KMS-11 (cell line): ENCODE results near the gene DBH.

Experiments used
- H2AFZ ChIP-seq: fragments of 200-600 bp; sonication (generic); 2 replicates; pipeline ENCODE4 v1.6.1; 2016; ENCODE audit warnings: antibody characterized with exemption, mixed run types, low read depth
- H3K27ac ChIP-seq: fragments of 200-600 bp; sonication (generic); 2 replicates; pipeline ENCODE4 v1.6.1; 2016; ENCODE audit warnings: mild to moderate bottlenecking, mixed run types
- H3K27me3 ChIP-seq: fragments of 200-600 bp; sonication (generic); 2 replicates; pipeline ENCODE4 v1.6.1; 2017; ENCODE audit warnings: mild to moderate bottlenecking, low read depth, mixed run types, moderate library complexity; ENCODE audit not compliant: insufficient read depth
- H3K36me3 ChIP-seq: fragments of 200-600 bp; sonication (generic); 2 replicates; pipeline ENCODE4 v1.6.1; 2017; ENCODE audit warnings: mild to moderate bottlenecking, mixed run types; ENCODE audit not compliant: insufficient read depth
- H3K4me1 ChIP-seq: fragments of 200-600 bp; sonication (generic); 2 replicates; pipeline ENCODE4 v1.6.1; 2016; ENCODE audit warnings: mild to moderate bottlenecking, low read depth, mixed run types; ENCODE audit not compliant: poor library complexity, severe bottlenecking
- H3K4me2 ChIP-seq: fragments of 200-600 bp; sonication (generic); 2 replicates; pipeline ENCODE4 v1.7.0; 2016; ENCODE audit warnings: mild to moderate bottlenecking, mixed run types
- H3K4me3 ChIP-seq: fragments of 200-600 bp; sonication (generic); IDR thresholded peaks from 2 replicates; pipeline ENCODE4 v1.6.1; 2017; ENCODE audit warnings: low read depth, low read length, mixed read lengths; ENCODE audit not compliant: insufficient read depth
- H3K79me2 ChIP-seq: fragments of 200-600 bp; sonication (generic); 2 replicates; pipeline ENCODE4 v1.6.1; 2016; ENCODE audit warnings: low read depth, mixed run types; ENCODE audit not compliant: insufficient read depth
- H3K9ac ChIP-seq: fragments of 200-600 bp; sonication (generic); 2 replicates; pipeline ENCODE4 v1.6.1; 2016; ENCODE audit warnings: mild to moderate bottlenecking, mixed run types
- H4K20me1 ChIP-seq: fragments of 200-600 bp; sonication (generic); 2 replicates; pipeline ENCODE4 v1.6.1; 2016; ENCODE audit warnings: mild to moderate bottlenecking, mixed run types; ENCODE audit not compliant: insufficient read depth
- TF ChIP-seq, protein P1 (sequence below): fragments of 200-600 bp; sonication (generic); conservative IDR thresholded peaks from 2 replicates; pipeline ENCODE4 v1.6.1; 2017; ENCODE audit warnings: low read depth, mild to moderate bottlenecking, antibody characterized with exemption, low read length, moderate library complexity, mixed read lengths

The DBH gene

DNA sequence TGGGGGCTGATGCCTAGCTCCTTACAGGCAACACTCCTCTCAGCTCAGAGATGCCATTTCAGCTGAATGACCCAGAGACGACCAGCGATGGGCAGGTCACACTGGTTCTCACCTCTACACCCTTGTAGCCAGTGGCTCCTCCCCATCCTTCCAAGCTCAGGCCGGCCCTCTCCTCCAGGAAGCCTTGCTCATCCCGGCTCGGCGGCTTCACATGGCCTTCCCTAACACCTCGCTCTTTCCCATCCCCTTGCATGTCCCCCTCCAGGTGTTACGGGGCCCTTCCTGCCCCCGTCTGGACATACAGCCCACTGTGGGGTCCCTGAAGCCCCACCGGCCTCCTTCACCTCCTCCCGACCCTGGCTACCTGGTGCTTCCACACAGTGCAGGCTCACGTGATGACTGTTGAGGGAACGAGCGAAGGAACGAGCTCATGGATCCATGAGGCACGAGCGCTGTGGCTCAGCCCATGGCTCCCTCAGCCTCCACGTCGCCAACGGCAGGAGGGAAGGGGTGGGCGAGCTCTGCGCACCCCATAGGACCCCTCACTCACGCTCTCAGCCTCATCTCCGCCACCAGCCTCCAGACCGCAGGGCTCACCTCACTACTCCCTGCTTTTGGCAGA, 56.3 kb downstream of the DBH start:
- Histone ChIP-seq H3K27ac (no peak overlapping the region), H3K9ac (no peak overlapping the region), H3K4me2 (no peak overlapping the region), H3K36me3 (no peaks in the 10 kb centered on the region), H3K27me3 (peaks cover 54% of the 10 kb centered on the region; the same call in 1 of the 2 replicates), H3K4me1 (no peaks in the 10 kb centered on the region), H3K79me2 (no peaks in the 10 kb centered on the region), H3K4me3 (no peak overlapping the region), H2AFZ (no peak overlapping the region), H4K20me1 (no peaks in the 10 kb centered on the region)
- TF ChIP-seq, protein P1, sequence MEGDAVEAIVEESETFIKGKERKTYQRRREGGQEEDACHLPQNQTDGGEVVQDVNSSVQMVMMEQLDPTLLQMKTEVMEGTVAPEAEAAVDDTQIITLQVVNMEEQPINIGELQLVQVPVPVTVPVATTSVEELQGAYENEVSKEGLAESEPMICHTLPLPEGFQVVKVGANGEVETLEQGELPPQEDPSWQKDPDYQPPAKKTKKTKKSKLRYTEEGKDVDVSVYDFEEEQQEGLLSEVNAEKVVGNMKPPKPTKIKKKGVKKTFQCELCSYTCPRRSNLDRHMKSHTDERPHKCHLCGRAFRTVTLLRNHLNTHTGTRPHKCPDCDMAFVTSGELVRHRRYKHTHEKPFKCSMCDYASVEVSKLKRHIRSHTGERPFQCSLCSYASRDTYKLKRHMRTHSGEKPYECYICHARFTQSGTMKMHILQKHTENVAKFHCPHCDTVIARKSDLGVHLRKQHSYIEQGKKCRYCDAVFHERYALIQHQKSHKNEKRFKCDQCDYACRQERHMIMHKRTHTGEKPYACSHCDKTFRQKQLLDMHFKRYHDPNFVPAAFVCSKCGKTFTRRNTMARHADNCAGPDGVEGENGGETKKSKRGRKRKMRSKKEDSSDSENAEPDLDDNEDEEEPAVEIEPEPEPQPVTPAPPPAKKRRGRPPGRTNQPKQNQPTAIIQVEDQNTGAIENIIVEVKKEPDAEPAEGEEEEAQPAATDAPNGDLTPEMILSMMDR, result no peak

DNA sequence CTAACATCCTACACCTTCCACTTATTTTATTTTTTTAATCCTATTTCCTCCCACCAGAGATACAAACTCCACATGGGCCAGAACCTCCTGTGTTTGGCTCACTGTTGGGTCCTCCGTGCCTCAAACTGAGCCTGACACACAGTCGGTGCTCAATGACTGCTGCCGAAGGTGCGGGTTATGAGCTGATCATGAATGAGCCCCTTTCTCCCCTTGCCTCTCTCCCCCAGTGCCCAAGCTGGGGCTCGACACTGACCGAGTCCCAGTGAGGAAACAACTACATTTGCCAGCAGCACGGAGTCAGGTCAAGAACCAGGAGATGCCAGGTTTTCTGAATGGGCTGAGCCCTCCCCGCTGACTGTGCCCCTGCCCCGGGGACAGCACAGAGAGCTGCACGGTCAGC, 57.0 kb downstream of the DBH start:
- Histone ChIP-seq H3K4me2 (no peak overlapping the region), H3K4me1 (no peaks in the 10 kb centered on the region), H3K4me3 (no peak overlapping the region), H3K79me2 (no peaks in the 10 kb centered on the region), H4K20me1 (no peaks in the 10 kb centered on the region), H3K36me3 (no peaks in the 10 kb centered on the region), H2AFZ (no peak overlapping the region), H3K27ac (no peak overlapping the region), H3K9ac (no peak overlapping the region), H3K27me3 (peaks cover 52% of the 10 kb centered on the region; the same call in 1 of the 2 replicates)
- TF ChIP-seq, protein P1, result no peak

DNA sequence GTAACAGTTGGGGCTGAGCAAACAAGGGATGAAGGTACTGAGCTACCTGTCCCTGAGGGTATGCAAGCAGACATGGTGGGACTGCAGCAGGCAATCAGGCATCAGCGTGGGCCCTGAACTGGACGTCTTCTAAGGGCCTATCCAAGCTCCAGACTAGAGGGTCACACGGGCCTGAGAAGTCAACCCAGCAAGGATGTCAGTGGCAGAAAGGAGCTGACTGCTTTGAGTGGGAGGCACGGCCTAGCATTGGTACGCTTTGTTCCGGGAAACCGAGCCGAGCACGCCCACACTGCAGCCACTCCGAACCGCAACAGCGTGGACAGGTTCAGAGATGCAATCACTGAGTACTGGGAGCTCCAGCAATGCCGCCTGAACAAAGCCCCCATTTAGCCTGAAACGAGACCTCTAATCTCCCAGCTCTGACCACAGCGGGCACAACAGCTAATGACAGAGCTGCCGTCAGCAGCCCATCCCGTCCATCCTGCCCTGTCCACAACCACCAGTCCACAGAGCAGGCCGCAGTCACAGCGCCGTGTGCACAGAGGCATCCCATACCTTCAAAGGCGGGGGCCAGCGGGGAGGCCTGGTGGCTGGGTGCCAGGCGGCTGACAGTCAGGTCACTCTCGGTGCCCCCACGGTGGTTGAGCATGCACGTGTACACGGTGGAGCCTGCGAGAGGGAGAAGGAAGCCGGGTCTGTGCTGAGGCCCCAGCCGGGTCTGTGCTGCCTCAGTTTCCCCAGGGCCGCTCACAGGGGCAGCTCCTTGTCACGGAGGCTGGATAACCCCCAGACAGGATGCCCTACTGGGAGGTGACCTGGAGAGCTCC, 57.8 kb downstream of the DBH start:
- Histone ChIP-seq H2AFZ (no peak overlapping the region), H3K9ac (no peak overlapping the region), H3K27me3 (peaks cover 50% of the 10 kb centered on the region; the same call in 1 of the 2 replicates), H3K4me2 (no peak overlapping the region), H3K4me1 (no peaks in the 10 kb centered on the region), H3K27ac (no peak overlapping the region), H4K20me1 (no peaks in the 10 kb centered on the region), H3K4me3 (no peak overlapping the region), H3K79me2 (no peaks in the 10 kb centered on the region), H3K36me3 (no peaks in the 10 kb centered on the region)
- TF ChIP-seq, protein P1, result no peak

DNA sequence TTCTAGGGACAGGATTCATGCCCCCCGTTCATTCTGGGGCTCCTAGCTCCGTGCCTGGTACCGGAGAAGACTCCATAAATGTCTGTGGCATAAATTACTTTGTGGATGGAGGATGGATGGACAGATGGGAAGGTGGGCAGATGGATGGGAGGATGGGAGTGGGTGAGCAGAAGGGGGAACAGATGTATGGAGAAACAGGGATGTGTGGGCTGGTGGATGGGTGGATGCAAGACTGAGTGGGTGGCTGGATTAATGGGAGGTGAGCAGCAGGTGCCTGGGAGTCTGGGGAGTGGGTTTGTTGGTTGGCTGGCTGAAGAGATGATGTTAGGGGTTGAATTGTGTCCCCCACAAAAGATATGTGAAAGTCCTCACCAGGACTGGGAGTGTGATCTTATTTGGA, 58.5 kb downstream of the DBH start:
- H2AFZ ChIP-seq, result no peak overlapping the region
- H3K4me2 ChIP-seq, result no peak overlapping the region
- H3K4me1 ChIP-seq, result no peaks in the 10 kb centered on the region
- H3K79me2 ChIP-seq, result no peaks in the 10 kb centered on the region
- H3K27me3 ChIP-seq, result peaks cover 49% of the 10 kb centered on the region; the same call in 1 of the 2 replicates
- H4K20me1 ChIP-seq, result no peaks in the 10 kb centered on the region
- no peak overlapping the region for H3K9ac ChIP-seq
- TF ChIP-seq, protein P1, result no peak
- no peak overlapping the region for H3K4me3 ChIP-seq
- no peaks in the 10 kb centered on the region for H3K36me3 ChIP-seq
- no peak overlapping the region for H3K27ac ChIP-seq
